C4-2B (cell line): ENCODE results near the gene KTN1.

Experiments
- H3K27ac ChIP-seq: fragments of 450-650 bp; 2 replicates; pipeline ENCODE4 v1.5.1; 2017
- CTCF ChIP-seq: fragments of 450-650 bp; conservative IDR thresholded peaks from 2 replicates; pipeline ENCODE4 v1.5.1; 2017; ENCODE audit warnings: mild to moderate bottlenecking
- ZFX ChIP-seq: fragments of 450-650 bp; IDR thresholded peaks from 2 replicates; pipeline ENCODE4 v1.6.1; 2017

KTN1 gene

GRCh38 chr14:55684956-55685584, 105.1 kb downstream of the KTN1 start:
- no peak for TF ChIP-seq ZFX
- TF ChIP-seq CTCF, result no peak
- H3K27ac ChIP-seq, result no peak overlapping the region

DNA sequence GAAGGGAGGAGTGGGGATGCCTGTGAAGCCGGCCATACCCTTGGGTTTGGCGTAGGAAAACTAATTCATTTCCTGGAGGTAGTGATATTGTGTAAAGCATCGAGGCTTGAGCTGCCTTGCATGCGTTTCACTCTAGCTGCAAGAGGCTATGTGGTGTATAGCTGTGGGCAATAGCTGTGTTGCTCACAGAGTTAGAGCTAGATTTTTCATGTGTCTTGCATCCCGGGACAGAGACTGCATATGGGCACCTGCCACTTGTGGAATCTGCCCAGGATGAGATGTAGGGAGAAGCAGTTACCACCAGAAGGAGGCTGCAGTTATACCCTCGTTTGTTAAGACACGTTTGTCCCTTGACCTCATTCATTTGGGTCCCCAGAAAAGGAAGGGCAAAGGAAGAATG, 106.7 kb downstream of the KTN1 start:
- TF ChIP-seq ZFX (no peak), CTCF (no peak)
- peak overlapping the region; percentile 14; the same call in 1 of the 2 replicates for H3K27ac ChIP-seq

GRCh38 chr14:55688566-55688965, 108.6 kb downstream of the KTN1 start:
- TF ChIP-seq ZFX (no peak), CTCF (no peak)
- no peak overlapping the region for H3K27ac ChIP-seq

DNA sequence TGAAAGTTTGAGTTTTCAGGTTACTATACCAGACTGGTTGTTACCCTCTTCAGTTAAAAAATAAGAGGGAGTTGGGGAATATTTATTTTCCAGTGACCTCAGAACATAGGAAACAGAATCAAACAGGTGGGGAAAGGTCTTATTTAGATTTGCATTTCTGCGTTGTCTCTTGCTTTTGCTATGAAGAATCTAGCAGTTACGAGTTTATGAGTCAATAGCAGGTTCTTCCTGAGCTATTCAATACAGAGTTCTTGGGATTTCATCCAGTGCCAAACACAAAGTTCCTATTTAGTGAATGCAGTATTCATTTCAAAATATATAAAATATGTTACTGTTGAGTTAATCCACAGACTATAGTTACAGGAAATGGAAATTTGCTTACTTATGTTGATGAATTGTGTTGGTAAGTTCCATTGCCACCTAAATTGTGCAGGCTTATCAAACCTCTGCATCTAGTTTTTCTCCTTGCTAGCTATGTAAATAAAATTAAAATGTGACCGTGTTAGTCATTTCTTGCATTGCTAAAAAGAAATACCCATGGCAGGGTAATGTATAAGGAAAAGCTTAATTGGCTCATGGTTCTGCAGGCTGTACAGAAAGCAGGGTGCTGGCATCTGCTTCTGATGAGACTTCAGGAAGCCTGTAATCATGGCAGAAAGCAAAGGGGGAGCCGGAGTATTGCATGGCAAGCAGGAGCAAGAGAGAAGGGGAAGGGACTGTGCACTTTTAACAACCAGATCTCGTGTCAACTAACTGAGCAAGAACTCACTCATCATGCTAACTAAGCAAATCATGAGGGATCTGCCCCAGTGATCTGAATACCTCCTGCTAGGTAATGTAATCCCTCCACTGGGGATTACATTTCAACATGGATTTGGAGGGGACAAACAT, 110.2 kb downstream of the KTN1 start:
- no peak overlapping the region for H3K27ac ChIP-seq
- TF ChIP-seq ZFX, result no peak
- TF ChIP-seq CTCF, result no peak

DNA sequence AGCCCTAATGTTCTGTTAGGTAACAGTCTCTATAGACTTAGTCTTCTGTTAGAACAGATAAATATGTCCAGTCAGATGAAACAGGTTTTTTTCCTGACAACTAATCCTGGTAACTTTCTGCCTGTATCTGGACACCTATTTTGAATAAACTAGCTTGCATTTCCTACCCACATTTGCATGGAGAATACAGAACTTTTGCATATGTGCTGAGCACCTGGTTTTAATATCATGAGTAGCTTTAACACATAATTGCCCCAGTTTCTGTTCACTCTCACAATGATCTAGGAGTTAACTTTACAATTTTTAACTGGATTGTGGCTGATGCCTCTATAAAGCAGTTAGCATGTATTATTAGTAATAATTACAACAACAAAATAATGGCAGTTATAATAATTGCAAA, 111.7 kb downstream of the KTN1 start:
- no peak overlapping the region for H3K27ac ChIP-seq
- no peak for TF ChIP-seq ZFX
- no peak for TF ChIP-seq CTCF

GRCh38 chr14:55693904-55694303, 113.9 kb downstream of the KTN1 start:
- no peak overlapping the region for H3K27ac ChIP-seq
- TF ChIP-seq ZFX (no peak), CTCF (no peak)

- H3K27ac ChIP-seq, result no peak overlapping the region
- TF ChIP-seq ZFX (no peak), CTCF (no peak)
Measured at GRCh38 chr14:55697414-55697861, 117.4 kb downstream of the KTN1 start.
